SU-DHL-6 (cell line): ENCODE measurements around the gene TDG.
"Not testable (repeated sequence)": the region's sequence is repeated elsewhere in the genome, so short reads cannot be mapped to it uniquely, and the experiment has no call there.

Source experiments
- H2AFZ ChIP-seq: fragments of 200-600 bp; sonication (generic); 2 replicates; pipeline ENCODE4 v1.6.1; 2014; ENCODE audit warnings: low read depth, mild to moderate bottlenecking, moderate library complexity, mixed read lengths, antibody characterized with exemption, low read length; ENCODE audit not compliant: severe bottlenecking
- H3F3A ChIP-seq: fragments of 200-600 bp; shearing (Covaris generic); 2 replicates; pipeline ENCODE4 v1.6.0; 2016; ENCODE audit warnings: antibody characterized with exemption, mild to moderate bottlenecking; ENCODE audit not compliant: insufficient read depth
- H3K27ac ChIP-seq: fragments of 200-600 bp; sonication (generic); 2 replicates; pipeline ENCODE4 v1.5.1; 2016; ENCODE audit warnings: low read depth, mild to moderate bottlenecking, low read length, moderate library complexity, mixed read lengths
- H3K27me3 ChIP-seq: fragments of 200-600 bp; sonication (generic), shearing (Covaris generic); 2 replicates; pipeline ENCODE4 v1.6.0; 2014; ENCODE audit warnings: mild to moderate bottlenecking, low read length
- H3K36me3 ChIP-seq: fragments of 200-600 bp; sonication (generic); 2 replicates; pipeline ENCODE4 v1.6.1; 2014; ENCODE audit warnings: mild to moderate bottlenecking, low read length, mixed read lengths
- H3K4me2 ChIP-seq: fragments of 300-600, 200-600 bp; shearing (Covaris generic), sonication (generic); 2 replicates; pipeline ENCODE4 v1.6.0; 2014; ENCODE audit warnings: low read length, low read depth, mild to moderate bottlenecking; ENCODE audit not compliant: poor library complexity, severe bottlenecking
- H3K4me3 ChIP-seq: fragments of 200-600 bp; sonication (generic); 2 replicates; pipeline ENCODE4 v1.5.1; 2014; ENCODE audit warnings: antibody characterized with exemption, low read length, mild to moderate bottlenecking, mixed read lengths; ENCODE audit not compliant: insufficient read depth, poor library complexity, severe bottlenecking
- H3K79me2 ChIP-seq: fragments of 200-600 bp; sonication (generic); 2 replicates; pipeline ENCODE4 v1.6.1; 2014; ENCODE audit warnings: mild to moderate bottlenecking, low read length, moderate library complexity; ENCODE audit not compliant: insufficient read depth
- H3K9ac ChIP-seq: fragments of 200-600 bp; sonication (generic); 2 replicates; pipeline ENCODE4 v1.7.0; 2014; ENCODE audit warnings: mild to moderate bottlenecking, low read length
- H3K9me2 ChIP-seq: fragments of 200-600 bp; sonication (generic); replicated peaks from 2 replicates; pipeline ENCODE4 v1.6.1; 2014; ENCODE audit warnings: low read length; ENCODE audit not compliant: insufficient read depth
- H3K9me3 ChIP-seq: fragments of 200-600 bp; sonication (generic); 2 replicates; pipeline ENCODE4 v1.6.1; 2014; ENCODE audit warnings: low read length, mixed read lengths; ENCODE audit not compliant: insufficient read depth
- H4K20me1 ChIP-seq: fragments of 200-600 bp; sonication (generic); 2 replicates; pipeline ENCODE4 v1.6.1; 2014; ENCODE audit warnings: low read depth, mild to moderate bottlenecking, antibody characterized with exemption, low read length, moderate library complexity, mixed read lengths
- EZH2phosphoT487 ChIP-seq: fragments of 200-600 bp; sonication (generic), shearing (Covaris generic); conservative IDR thresholded peaks from 2 replicates; pipeline ENCODE4 v1.6.1; 2018; ENCODE audit warnings: mild to moderate bottlenecking, antibody characterized with exemption, low read length, moderate library complexity, mixed read lengths
- TF ChIP-seq, protein P1 (sequence below): fragments of 200-600 bp; sonication (generic); IDR thresholded peaks from one replicate; pipeline ENCODE4 v1.5.1; 2017; ENCODE audit warnings: antibody characterized with exemption, mild to moderate bottlenecking, low read length, moderate library complexity; ENCODE audit not compliant: insufficient read depth, poor library complexity, severe bottlenecking

The TDG gene

GRCh38 chr12:104010606-104011169 is 45.0 kb downstream of the TDG start:
- TF ChIP-seq, protein P1, sequence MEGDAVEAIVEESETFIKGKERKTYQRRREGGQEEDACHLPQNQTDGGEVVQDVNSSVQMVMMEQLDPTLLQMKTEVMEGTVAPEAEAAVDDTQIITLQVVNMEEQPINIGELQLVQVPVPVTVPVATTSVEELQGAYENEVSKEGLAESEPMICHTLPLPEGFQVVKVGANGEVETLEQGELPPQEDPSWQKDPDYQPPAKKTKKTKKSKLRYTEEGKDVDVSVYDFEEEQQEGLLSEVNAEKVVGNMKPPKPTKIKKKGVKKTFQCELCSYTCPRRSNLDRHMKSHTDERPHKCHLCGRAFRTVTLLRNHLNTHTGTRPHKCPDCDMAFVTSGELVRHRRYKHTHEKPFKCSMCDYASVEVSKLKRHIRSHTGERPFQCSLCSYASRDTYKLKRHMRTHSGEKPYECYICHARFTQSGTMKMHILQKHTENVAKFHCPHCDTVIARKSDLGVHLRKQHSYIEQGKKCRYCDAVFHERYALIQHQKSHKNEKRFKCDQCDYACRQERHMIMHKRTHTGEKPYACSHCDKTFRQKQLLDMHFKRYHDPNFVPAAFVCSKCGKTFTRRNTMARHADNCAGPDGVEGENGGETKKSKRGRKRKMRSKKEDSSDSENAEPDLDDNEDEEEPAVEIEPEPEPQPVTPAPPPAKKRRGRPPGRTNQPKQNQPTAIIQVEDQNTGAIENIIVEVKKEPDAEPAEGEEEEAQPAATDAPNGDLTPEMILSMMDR, result no peak
- TF ChIP-seq EZH2phosphoT487, result no peak
- Histone ChIP-seq H3K4me2 (no peak overlapping the region), H3K79me2 (no peaks in the 10 kb centered on the region), H3K9me3 (no peaks in the 10 kb centered on the region), H4K20me1 (no peaks in the 10 kb centered on the region), H3K36me3 (no peaks in the 10 kb centered on the region), H3K4me3 (no peak overlapping the region), H2AFZ (no peak overlapping the region), H3F3A (no peaks in the 10 kb centered on the region), H3K9ac (no peak overlapping the region), H3K27ac (no peak overlapping the region), H3K9me2 (no peaks in the 10 kb centered on the region), H3K27me3 (no peaks in the 10 kb centered on the region)

DNA sequence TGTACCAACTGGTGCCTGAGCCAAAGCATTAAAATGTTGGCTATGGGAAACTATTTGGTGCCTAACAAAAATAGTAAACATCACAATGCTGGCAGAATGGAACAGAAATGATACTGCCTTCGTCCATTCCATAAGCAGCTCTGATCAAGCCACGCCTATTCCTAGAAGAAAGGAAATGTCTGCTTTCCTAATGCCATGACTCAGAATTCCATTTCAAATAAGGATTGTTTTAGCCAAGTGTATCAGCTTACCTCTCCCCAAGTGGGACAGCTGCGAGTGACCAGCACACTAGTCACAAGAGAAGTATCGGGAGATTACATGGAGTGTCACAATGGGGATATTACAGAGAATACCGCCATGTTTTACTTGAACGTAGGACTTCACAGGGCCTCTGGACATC is 45.6 kb downstream of the TDG start:
- H3K4me2 ChIP-seq, result no peak overlapping the region
- H3K27ac ChIP-seq, result no peak overlapping the region

GRCh38 chr12:104012331-104012730 is 46.7 kb downstream of the TDG start:
- Histone ChIP-seq H3F3A (no peaks in the 10 kb centered on the region), H3K4me2 (no peak overlapping the region), H3K9me2 (no peaks in the 10 kb centered on the region), H2AFZ (no peak overlapping the region), H3K27ac (no peak overlapping the region), H3K79me2 (no peaks in the 10 kb centered on the region), H3K27me3 (no peaks in the 10 kb centered on the region), H3K9me3 (no peaks in the 10 kb centered on the region), H3K9ac (no peak overlapping the region), H3K4me3 (no peak overlapping the region), H4K20me1 (no peaks in the 10 kb centered on the region), H3K36me3 (no peaks in the 10 kb centered on the region)
- no peak for TF ChIP-seq EZH2phosphoT487

More for the DNA sequence above, 45.6 kb downstream of the TDG start:
- Histone ChIP-seq H3K27me3 (no peaks in the 10 kb centered on the region), H3K79me2 (no peaks in the 10 kb centered on the region), H3K4me3 (no peak overlapping the region), H3F3A (no peaks in the 10 kb centered on the region), H2AFZ (no peak overlapping the region), H3K36me3 (no peaks in the 10 kb centered on the region), H3K9me2 (no peaks in the 10 kb centered on the region), H3K9ac (no peak overlapping the region), H4K20me1 (no peaks in the 10 kb centered on the region), H3K9me3 (no peaks in the 10 kb centered on the region)
- TF ChIP-seq, protein P1, result no peak
- no peak for TF ChIP-seq EZH2phosphoT487

DNA sequence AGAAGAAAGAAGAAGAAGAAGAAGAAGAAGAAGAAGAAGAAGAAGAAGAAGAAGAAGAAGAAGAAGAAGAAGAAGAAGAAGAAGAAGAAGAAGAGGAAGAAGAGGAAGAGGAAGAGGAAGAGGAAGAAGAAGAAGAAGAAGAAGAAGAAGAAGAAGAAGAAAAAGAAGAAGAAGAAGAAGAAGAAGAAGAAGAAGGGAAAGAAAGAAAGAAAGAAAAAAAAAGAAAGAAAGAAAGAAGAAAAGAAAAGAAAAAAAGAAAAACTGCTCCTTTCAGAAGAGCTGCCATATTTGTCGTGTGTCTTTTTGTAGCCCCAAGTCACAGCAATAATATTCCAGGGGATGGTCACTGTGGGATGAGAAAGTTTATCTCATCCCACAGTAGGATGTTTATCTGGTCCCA is 56.2 kb downstream of the TDG start:
- not testable (repeated sequence) for H3K9me2 ChIP-seq, H4K20me1 ChIP-seq

More for the DNA sequence above, 56.2 kb downstream of the TDG start:
- not testable (repeated sequence) for H2AFZ ChIP-seq, H3F3A ChIP-seq, H3K9ac ChIP-seq, H3K27ac ChIP-seq, H3K79me2 ChIP-seq, H3K27me3 ChIP-seq, H3K9me3 ChIP-seq, H3K36me3 ChIP-seq, H3K4me2 ChIP-seq, H3K4me3 ChIP-seq
